ENCODE data around the gene BCOR. TPM values are rescaled to one million over a fixed set of nuclear protein-coding genes. Genes with fewer than 3 reads are reported as not detected.

The BCOR gene
- total and polyA plus RNA-seq, 2 of the 8 experiments (the other 6 are each of a cell fraction or from before 2014, with no cell fraction given) = 25.0 to 50.8 TPM

GRCh38 chrX:40120838-40121580 lies 23.3 kb upstream of the BCOR start:
- no peak overlapping the region for H3K4me3 ChIP-seq (ENCODE audit: extremely low read depth in 1 of 4, insufficient read depth in 2 of 4, low read depth in 3 of 4, low read length in 4 of 4)
- no peak overlapping the region for H3K14ac ChIP-seq (ENCODE audit: insufficient read length)
- no peak overlapping the region for H4K5ac ChIP-seq (ENCODE audit: insufficient read length, low read depth, low read length)
- 0 out of 2 replicates have a peak overlapping the region, but pooled peaks have one; percentile 6 for H2AK5ac ChIP-seq (ENCODE audit: low read depth, low read length)
- no peak overlapping the region for H2AFZ ChIP-seq (ENCODE audit: low read length)
- H3K56ac ChIP-seq (replicated peaks; ENCODE audit: insufficient read length, low read depth, low read length) = no peak overlapping the region
- no peak overlapping the region for H3K4me2 ChIP-seq (ENCODE audit: insufficient read depth in 1 of 2, low read depth in 2 of 2, low read length in 2 of 2)
- H4K20me1 ChIP-seq (replicated peaks in 1 of 2; ENCODE audit: control insufficient read depth in 1 of 2, insufficient read depth in 2 of 2, low read length in 2 of 2) = no peaks in the 10 kb centered on the region
- no peaks in the 10 kb centered on the region for H3K23me2 ChIP-seq (ENCODE audit: low read depth, low read length)
- DNase-seq (ENCODE audit: low read depth in 1 of 2, low spot score in 2 of 2) (no peak), FAIRE-seq (no peak)
- H3K79me1 ChIP-seq (ENCODE audit: low read depth, low read length) = no peaks in the 10 kb centered on the region
- no peak overlapping the region for H2BK12ac ChIP-seq (ENCODE audit: low read depth, low read length)
- ChIA-PET CTCF (ENCODE audit: partially characterized antibody) (interaction anchor here (1.0 to 1.1 kb wide), 2 partner anchors 13 to 96 kb away, joined by 3 to 4 read pairs; no protein-coding TSS in a partner anchor), POLR2A (ENCODE audit: partially characterized antibody) (interaction anchor here (1.0 to 1.2 kb wide), 2 partner anchors 14 to 21 kb away, joined by 3 read pairs; no protein-coding TSS in a partner anchor)
- H3K9me3 ChIP-seq (ENCODE audit: insufficient read depth in 2 of 2, low read depth in 1 of 2, low read length in 1 of 2) = no peaks in the 10 kb centered on the region
- H4K8ac ChIP-seq (ENCODE audit: extremely low read depth, insufficient read depth, low read length) = no peak overlapping the region
- H3K18ac ChIP-seq (ENCODE audit: extremely low read depth, low read length) = no peak overlapping the region
- H3K23ac ChIP-seq (ENCODE audit: insufficient read length) = no peak overlapping the region
- TF ChIP-seq KDM1A (IDR thresholded peaks at IDR 0.05; ENCODE audit: borderline replicate concordance, low read length) (peak; percentile 50; the same call in 1 of the 2 replicates), POLR2A (IDR thresholded peaks at IDR 0.05; ENCODE audit: control extremely low read depth in 1 of 2, low read depth in 2 of 2, low read length in 2 of 2) (no peak)
- no peak overlapping the region for H3K4ac ChIP-seq (replicated peaks; ENCODE audit: insufficient read length, low read depth, low read length)
- H4K91ac ChIP-seq (replicated peaks; ENCODE audit: insufficient read length, low read length) = no peak overlapping the region
- H3K27ac ChIP-seq (ENCODE audit: low read depth, low read length) = no peak overlapping the region
- H2BK120ac ChIP-seq (replicated peaks; ENCODE audit: low read depth, low read length) = no peak overlapping the region
- no peak overlapping the region for H3K9ac ChIP-seq (replicated peaks in 1 of 4; ENCODE audit: extremely low read depth in 1 of 4, low read depth in 3 of 4, low read length in 3 of 4)
- no peaks in the 10 kb centered on the region for H3K27me3 ChIP-seq (replicated peaks in 1 of 4; ENCODE audit: control insufficient read depth in 3 of 4, extremely low read depth in 1 of 4, insufficient read depth in 3 of 4, low read length in 3 of 4)
- no peak overlapping the region for H2BK5ac ChIP-seq (ENCODE audit: low read depth, low read length)
- H2BK20ac ChIP-seq (ENCODE audit: low read length) = no peak overlapping the region
- H3K36me3 ChIP-seq (ENCODE audit: control insufficient read depth in 2 of 4, insufficient read depth in 4 of 4, low read length in 3 of 4) = no peaks in the 10 kb centered on the region
- H2BK15ac ChIP-seq (ENCODE audit: low read length) = no peak overlapping the region
- no peaks in the 10 kb centered on the region; a peak in 1 of 4 replicates for H3K79me2 ChIP-seq (ENCODE audit: control insufficient read depth in 1 of 2, insufficient read depth in 2 of 2, low read length in 2 of 2)
- peaks cover 0 to 15% (median 5%) of the 10 kb centered on the region in 4 experiments; a peak in 4 of 7 replicates for H3K4me1 ChIP-seq (replicated peaks in 1 of 4; ENCODE audit: control insufficient read depth in 3 of 4, insufficient read depth in 4 of 4, low read length in 3 of 4)
- WGBS, 2 experiments (ENCODE audit: extremely low coverage in 1 of 2, insufficient coverage in 1 of 2, insufficient read length in 1 of 2, insufficient replicate concordance in 2 of 2, low coverage in 1 of 2, low lambda C conversion rate in 2 of 2, missing lambda C conversion rate in 1 of 2) = 91% methylated on average over 7 of the region's 11 CpGs; no CpG with 5 or more reads in 1 of the 2 experiments

Data from H1 (cell line).